HG03103 (cell line): ENCODE results near the gene LRCOL1.
A peak's percentile ranks its signal among the peaks of the same experiment; 100 is the strongest.

Experiments
- ATAC-seq: cut with Tn5 transposase; IDR thresholded peaks from one replicate; pipeline ENCODE4 v1.9.1; 2021; ENCODE audit warnings: low read depth; ENCODE audit not compliant: unreplicated experiment

Gene LRCOL1

DNA sequence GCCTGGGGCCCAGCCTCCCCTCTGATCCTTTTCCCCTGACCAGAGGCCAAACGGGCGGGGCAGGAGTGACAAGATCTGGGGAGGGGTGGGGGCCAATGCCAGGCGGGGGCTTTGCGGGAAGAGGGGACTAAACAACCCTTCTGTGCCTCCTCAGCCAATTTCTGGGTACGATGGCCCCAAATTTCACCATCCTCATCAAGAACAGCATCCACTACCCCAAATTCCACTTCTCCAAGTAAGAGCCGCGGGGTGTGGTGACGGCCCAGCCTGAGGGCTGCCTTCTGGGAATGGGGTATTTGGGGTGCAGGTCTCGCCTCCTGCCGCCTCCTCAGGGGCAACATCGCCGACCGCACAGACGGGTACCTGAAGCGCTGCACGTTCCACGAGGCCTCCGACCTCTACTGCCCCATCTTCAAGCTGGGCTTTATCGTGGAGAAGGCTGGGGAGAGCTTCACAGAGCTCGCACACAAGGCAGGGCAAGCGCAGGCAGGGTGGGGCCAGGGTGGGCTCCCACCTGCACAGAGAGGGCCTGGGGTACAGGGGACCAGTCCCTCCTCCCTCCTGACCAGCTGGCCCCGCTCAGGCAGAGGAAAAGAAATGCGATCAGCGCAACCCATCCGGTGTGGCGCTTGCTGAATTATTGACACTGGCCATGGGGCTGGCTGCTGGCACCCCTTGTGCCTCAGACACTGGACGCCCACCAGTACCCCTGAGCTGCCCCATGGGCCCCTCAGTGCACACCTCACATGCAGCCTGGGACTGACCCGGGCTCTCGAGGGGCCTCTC lies 9.9 kb upstream of the LRCOL1 start:
- no peak for ATAC-seq

DNA sequence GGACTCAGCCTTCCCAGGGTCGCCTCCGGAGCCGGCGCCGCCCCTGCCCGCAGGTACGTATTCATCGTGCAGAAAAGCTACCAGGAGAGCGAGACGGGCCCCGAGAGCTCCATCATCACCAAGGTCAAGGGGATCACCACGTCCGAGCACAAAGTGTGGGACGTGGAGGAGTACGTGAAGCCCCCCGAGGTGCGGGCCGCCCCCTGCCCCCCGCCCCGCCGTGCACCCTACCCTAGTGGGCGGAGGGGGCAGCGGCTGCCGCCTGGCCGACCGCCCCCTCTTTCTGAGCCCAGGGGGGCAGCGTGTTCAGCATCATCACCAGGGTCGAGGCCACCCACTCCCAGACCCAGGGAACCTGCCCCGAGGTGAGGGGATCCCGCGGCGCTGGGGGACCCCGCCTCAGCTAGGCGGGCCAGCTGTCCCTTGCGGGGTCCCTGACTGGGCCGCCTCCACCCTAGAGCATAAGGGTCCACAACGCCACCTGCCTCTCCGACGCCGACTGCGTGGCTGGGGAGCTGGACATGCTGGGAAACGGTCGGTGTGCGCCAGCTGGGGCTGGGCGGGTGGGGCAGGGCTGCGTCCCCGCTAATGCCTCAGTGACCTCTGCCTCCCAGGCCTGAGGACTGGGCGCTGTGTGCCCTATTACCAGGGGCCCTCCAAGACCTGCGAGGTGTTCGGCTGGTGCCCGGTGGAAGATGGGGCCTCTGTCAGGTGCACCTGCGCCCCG lies 9.2 kb upstream of the LRCOL1 start:
- ATAC-seq: no peak

DNA sequence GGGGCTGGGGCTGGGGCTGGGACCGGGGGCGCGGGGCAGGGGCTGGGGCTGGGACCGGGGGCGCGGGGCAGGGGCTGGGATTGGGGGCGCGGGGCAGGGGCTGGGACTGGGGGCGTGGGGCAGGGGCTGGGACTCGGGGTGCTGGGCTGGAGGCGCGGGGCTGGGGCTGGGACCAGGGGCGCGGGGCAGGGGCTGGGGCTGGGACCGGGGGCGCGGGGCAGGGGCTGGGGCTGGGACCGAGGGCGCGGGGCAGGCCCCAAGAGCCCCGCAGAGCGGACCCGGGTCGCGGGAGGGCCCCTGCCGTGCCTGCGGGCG lies 8.6 kb upstream of the LRCOL1 start:
- no peak for ATAC-seq

DNA sequence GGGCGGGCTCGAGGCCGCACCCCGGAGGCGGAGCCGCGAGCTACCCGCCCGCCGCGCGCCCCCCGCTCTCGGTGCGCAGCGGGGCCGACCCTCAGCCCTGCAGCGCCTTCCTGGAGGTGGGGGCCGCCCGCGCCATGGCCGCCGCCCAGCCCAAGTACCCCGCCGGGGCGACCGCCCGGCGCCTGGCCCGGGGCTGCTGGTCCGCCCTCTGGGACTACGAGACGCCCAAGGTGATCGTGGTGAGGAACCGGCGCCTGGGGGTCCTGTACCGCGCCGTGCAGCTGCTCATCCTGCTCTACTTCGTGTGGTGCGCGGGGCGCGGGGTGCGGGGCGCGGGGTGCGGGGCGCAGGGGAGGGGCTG lies 8.3 kb upstream of the LRCOL1 start, which contains the start of gene P2RX2:
Gene P2RX2, plus strand, starts transcription at position 94 of the 361 bp plus-strand sequence. Its CDS starts 41 bp downstream, at position 135.
- ATAC-seq: no peak

DNA sequence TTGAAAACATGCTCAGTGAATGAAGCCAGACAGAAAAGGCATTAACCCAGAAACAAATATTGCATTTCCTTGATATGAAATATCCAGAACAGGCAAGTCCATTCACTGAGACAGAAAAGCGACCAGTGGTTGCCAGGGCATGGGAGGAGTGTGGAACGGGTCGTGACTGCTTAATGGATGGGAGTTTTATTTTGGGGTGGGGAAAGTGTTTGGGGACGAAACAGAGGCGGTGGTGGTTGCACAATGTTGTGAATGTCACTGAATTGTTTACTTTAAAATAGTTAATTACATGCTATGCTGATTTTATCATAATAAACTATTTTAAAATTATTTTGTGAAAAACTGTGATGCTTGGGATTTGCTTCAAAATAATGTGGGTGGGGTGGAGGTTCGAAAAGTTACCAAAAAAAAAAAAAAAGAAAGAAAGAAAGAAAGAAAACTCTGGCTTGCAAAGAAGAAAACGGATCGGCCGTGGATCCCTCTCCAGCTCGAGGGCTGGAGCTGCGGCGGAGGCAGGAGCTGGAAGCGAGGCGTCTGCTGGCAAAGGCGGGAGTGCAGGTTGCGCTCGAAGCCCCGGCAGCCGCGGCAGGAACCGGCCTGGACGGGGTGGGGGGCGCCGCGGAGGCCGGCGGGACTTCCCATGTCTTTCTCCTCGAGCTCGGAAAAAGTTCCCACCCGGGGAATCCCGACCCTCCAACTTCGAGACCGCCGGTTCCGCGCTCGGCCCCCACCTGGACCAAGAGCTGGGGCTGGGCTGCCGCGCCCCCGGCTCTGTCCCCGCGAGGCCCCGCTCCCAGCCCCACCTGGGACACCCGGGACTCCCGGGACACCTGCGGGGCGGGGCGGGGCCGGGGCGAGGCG lies 7.7 kb upstream of the LRCOL1 start:
- no peak for ATAC-seq

DNA sequence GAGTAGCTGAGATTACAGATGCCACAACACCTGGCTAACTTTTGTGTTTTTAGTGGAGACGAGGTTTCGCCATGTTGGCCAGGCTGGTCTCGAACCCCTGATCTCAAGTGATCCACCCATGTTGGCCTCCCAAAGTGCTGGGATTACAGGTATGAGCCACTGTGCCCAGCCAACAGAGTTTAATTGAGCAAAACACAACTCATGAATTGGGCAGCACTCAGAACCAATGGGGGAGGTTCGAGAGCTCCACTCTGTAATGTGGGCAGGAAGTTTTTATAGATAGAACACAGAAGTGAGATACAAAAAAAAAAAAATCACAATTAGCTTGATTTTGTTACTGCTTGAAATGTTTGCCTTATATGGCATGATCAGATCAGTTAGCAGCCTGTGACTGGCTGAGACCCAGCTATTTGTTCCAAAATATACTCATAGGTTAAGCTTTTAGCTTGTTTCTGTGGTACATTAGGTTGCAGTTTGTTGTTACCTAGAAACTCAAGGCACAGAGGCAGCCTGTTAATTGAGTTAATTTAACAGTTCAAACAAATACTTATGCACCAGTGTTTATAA lies 6.8 kb upstream of the LRCOL1 start:
- no peak for ATAC-seq

DNA sequence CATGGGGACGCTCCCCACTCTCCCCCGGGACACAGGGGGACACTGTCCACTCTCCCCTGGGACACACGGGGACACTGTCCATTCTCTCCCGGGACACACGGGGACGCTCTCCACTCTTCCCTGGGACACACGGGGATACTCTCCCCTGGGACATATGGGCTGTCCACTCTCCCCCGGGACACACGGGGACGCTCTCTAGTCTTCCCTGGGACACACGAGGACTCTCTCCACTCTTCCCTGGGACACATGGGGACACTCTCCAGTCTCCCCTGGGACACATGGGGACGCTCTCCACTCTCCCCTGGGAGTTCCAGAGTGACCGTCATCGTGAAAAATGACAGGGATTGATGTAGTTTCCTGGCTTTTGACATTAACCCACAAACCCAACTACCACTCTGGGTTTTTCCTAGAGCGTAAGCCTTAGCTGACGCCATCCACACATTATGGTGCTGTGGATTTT lies 5.2 kb upstream of the LRCOL1 start:
- ATAC-seq: no peak

DNA sequence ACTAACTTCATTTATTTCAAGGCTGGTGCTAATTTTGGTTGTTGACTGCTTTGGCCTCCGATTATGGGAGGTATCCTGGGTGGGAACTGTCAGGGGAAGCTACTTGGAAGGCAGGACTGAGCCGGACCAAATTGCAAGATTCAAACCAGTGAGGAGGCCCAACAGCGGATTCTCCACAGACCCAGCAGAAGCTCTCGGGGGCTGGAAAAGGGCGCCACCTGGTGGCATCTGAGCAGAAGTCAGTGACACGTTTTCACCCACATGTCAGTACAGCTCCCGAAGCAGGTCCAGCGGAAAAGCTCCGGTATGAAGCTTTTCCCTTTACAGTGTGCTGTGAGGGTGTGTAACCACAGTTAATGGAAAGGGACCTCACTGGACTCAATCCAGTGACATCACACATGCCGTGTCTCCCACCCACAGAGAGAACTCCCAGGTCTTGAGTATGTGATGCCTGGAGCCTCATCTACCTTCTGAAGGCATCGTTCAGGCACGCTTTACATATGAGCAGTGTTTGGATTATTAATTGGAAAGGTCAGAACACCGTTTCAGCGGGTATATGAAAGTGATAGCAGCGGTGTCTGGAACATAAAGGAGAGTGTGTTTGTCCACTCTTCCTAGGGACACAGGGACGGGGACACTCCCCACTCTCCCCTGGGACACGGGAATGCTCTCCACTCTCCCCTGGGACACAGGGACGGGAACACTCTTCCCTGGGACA lies 4.6 kb upstream of the LRCOL1 start:
- peak; percentile 56 for ATAC-seq

DNA sequence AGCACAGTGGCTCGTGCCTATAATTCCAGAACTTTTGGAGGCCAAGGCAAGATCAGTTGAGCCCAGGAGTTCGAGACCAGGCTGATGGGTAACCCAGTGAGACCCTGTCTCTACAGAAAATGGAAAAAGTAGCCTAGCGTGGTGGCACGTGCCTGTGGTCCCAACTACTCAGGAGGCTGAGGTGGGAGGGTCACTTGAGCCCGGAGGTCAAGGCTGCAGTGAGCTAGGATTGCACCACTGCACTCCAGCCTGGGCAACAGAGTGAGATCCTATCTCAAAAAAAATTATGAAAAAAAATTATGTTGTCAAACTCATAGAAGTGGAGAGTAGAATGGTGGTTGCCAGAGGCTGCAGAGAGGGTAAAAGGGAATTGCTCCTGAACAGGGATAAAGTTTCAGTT lies 3.6 kb upstream of the LRCOL1 start:
- no peak for ATAC-seq

DNA sequence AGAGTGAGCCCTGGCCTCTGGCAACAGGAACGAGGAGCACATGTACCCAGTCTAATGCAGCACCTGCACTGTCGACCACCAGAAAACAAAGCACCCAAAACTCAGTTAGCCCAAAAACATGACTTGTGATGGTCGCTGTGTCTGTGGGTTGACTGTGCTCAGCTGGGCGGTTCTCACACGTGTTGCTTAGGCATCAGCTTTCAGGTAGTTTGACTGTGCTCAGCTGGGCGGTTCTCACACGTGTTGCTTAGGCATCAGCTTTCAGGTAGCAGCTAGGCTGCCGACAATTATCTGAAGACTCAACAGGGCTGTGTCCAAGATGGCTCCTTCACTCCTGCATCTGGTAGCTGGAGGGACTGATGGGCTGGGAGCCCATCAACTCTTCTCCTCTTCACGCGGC lies 1.2 kb upstream of the LRCOL1 start:
- ATAC-seq: no peak

DNA sequence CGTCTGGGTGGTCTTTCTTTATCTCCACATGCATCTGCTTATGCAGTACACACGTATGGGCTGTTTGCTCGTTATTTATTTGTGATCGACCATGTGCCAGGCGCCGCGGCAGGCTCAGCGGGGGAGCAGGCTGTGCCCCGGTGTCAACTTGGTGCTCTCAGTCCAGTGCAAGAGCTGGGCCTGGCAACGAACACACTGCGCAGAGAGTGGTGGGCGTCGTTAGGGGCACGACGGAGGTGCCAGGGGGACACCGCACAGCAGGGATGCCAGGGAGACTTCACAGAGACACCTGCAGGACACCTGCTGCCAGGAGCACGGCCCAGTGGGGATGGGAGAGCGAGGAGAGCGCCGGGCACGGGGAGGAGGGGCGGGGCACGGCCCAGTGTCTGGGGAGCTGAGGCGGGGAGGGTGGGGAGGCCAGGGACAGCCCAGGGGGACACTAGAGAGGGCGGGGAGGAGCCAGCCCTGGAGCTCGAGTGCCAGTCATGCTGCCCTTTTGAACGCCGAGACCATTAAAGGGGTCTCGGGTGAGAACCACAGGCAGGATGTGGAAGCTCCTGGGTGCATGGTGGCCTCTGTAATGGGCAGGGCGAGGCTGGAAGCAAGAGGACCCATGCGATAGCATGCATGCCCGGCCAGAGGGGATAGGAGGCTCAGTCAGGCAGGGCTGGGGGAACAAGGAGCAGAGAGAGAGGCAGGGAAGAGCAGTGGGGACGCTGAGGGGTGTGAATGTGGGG lies 652 bp upstream of the LRCOL1 start:
- no peak for ATAC-seq

DNA sequence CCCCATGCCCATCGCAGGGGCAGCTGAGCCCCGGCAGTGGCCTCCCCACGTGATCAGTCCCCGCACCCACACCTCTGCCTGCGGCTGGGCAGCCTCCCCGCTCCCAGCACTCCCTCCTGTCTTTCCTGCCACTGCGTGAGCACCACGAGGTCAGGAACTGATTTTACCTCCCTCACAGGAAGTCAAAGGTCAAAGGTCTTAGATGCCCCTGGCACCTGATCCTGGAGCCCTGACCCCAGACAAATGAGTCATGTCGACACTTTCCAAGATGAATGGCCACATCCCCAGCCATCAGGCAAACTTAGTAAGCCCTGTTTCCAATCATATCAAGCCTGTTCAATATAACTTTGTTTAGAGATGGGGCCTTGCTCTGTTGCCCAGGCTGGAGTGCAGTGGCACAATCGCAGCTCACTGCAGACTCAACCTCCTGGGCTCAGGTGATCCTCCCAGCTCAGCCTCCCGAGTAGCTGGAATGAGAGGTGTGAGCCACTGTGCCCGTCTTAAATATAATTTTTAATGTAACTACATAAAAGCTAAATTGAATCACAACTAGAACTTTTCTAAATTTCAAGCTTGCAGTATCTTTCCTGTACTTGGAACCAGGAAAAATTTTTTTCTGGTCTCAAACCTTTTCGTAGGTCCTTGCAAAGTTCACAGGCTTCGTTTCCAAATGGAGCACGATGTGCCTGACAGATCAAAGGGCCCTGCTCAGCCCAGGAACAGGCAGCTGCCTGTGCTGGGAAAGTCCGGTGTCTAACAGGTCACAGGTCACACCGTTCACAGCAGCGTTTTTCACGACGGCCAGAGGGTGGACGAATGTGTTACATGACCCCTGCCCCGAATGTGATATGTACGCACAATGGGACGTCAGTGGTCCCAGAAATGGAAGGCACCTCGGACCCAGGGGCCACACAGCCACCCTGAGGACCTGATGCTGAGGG lies 1.9 kb downstream of the LRCOL1 start:
- ATAC-seq: no peak

DNA sequence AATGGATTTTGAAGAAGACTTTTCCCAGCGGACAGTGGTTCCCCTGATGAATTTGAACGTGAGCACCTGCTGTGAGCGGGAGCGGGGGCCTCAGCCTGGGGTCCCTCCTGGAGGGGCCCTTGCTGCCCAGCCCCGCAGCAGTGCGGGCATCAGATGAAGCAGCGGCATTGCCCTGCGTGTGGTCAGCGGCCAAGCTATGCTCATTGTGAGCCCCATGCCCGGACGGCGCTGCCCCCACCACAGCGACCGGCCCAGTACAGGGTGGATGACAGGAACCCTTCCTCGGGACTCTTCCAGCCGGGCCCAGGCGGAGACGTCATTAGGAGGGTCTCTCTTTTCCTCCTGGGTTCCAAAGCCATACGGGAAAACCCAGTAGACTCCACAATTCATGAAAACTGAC lies 3.5 kb downstream of the LRCOL1 start:
- no peak for ATAC-seq

DNA sequence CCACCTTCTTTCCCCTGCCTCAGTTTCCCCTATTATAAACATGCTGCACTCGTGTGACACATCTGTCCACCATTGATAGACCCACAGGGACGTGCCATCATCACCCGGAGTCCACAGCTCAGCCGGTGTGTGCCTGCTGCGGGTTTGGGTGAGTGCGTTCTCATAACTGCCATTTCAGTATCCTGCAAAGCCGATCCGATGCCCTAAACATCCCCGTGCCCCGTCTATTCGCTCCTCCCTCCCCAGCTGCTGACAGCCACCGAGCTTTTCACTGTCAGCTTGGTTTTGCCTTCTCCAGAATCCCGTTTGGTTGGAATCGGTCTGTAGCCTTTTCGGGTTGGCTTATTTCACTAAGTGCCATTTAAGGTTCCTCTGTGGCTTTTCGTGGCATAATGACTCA lies 3.9 kb downstream of the LRCOL1 start:
- no peak for ATAC-seq

DNA sequence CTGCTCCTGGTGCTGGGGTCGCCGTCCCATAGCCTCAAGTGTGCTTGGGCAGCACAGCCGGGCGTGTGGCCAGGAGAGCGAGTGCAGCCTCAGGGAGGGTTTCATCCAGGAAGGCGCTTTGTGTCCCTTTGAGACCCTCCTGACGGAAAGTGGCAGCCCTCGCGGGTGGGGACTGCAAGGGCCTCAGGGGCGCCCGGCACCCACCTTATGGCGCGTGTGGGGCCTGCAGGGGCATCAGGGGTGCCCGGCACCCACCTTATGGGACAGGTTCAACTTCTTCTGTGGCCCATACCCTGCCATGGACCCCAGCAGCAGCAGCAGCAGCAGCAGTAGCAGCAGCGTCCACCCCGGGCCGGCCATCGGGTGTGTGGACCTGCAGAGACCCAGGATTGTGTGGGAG lies 4.5 kb downstream of the LRCOL1 start:
- ATAC-seq: no peak

DNA sequence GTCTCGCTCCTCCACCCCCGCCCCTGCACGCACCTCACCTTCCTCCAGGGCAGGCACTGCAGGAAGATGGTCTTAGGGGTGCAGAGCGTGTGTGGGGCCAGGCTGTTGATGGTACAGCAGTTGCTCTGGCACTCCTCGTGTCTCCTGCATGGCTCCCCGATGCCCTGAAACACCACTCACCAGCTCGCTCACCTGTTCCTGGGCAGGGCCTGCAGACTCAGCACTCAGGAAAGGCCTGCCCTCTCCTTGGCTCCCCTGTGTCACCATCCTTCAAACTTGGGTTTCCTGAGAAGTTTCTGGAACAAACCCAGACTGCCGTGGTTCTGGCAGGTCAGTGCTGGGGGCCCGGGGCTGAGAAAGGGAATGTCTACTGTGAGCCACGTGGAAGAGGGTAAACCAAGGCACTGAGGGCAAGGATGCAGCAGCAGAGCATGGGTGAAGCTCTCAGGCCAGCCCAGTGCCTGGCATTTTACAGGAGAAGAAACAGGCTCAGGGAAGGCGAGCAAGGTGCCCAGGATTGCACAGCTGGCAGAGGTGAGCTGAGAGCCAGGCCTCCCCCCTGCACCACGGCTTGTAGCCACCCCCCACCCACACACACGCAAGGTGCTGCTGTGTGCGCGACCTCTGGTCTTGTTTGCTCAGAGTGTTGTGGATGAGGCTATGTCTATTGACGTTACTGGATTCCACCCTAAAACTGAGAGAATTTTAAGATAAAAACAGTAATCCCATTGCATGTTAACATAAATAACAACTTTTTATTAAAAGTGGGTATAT lies 5.5 kb downstream of the LRCOL1 start:
- ATAC-seq: no peak

DNA sequence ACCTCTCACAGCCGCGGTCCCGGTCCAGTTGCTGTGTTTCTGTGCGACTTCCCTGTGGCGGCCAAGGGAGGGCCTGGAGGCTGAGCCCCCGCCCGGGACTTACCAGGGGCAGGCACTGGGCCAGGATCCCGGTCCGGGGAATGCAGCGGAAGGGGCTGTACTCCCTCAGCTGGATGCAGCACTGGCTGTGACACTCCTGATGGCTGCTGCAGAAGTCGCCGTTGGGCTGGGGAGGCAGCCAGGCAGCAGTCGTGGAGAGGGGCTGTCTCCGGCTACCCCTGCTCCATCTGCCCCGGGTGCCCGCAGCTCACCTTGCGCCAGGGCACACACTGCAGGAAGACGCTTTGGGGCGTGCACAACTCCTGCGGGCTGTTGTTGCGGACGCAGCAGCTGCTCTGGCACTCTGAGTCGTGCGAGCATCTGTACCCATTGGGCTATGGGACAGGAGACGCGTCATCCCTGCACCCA lies 6.2 kb downstream of the LRCOL1 start:
- no peak for ATAC-seq
